A549 (cell line): ENCODE data around the gene ATM. TPM values are rescaled to one million over a fixed set of nuclear protein-coding genes. Genes with fewer than 3 reads are reported as not detected.

ENCODE experiments used
- ATAC-seq, 2 experiments: fragments of 200-7000 bp in 1 of 2; fragments of >200 bp in 1 of 2; cut with Nextera tagmentation in 1 of 2; cut with Tn5 transposase in 1 of 2; 3 replicates each; pipeline versions ENCODE4 v1.8.0 to v1.9.1; 2018 to 2020; ENCODE audit warnings: mild to moderate bottlenecking in 1 of 2, moderate library complexity in 1 of 2
- CTCF ChIA-PET: fragments of 300-600 bp; sonication (Branson Sonifier 250); formaldehyde crosslinking; extraction: SDS; loops from one replicate; lab custom pipeline; 2021; ENCODE audit warnings: antibody characterized with exemption, inconsistent platforms; lab: Yijun Ruan, JAX
- POLR2A ChIA-PET: fragments of 350-600 bp; formaldehyde crosslinking; extraction: SDS; loops from one replicate; lab custom pipeline; 2021; ENCODE audit warnings: antibody characterized with exemption, inconsistent platforms; lab: Yijun Ruan, JAX
- DNase-seq, 2 experiments: peaks; one replicate each; pipeline versions ENCODE4 v3.0.0 to v3.0.0-alpha.2; 2011 to 2016; ENCODE audit warnings: low read depth in 1 of 2, low spot score in 1 of 2
- FAIRE-seq: peaks from 2 replicates; lab custom pipeline; 2011; peaks lifted over from hg19 to GRCh38; lab: Jason Lieb, UNC
- H3K27ac ChIP-seq, 2 experiments: fragments of >200 bp; sonication (Bioruptor Twin); formaldehyde crosslinking; 3 replicates each; pipeline ENCODE4 v1.5.1; 2016 to 2017
- H3K4me1 ChIP-seq: fragments of >200 bp; sonication (Bioruptor Twin); formaldehyde crosslinking; 3 replicates; pipeline ENCODE4 v1.6.1; 2016
- H3K4me2 ChIP-seq: fragments of >200 bp; sonication (Bioruptor Twin); formaldehyde crosslinking; 3 replicates; pipeline ENCODE4 v1.6.1; 2016
- H3K4me3 ChIP-seq: fragments of >200 bp; sonication (Bioruptor Twin); formaldehyde crosslinking; 3 replicates; pipeline ENCODE4 v1.5.1; 2016
- H3K9me3 ChIP-seq: fragments of >200 bp; sonication (Bioruptor Twin); formaldehyde crosslinking; 3 replicates; pipeline ENCODE4 v1.6.1; 2016
- BHLHE40 ChIP-seq: IDR thresholded peaks from 2 replicates; pipeline ENCODE4 v1.6.1; 2012; ENCODE audit warnings: low read depth, low read length, inconsistent platforms
- CBX2 ChIP-seq: fragments of 200-600 bp; sonication (generic); IDR thresholded peaks from 2 replicates; pipeline ENCODE4 v1.6.1; 2016; ENCODE audit warnings: low read depth, mild to moderate bottlenecking, borderline replicate concordance
- CBX8 ChIP-seq: fragments of 200-600 bp; sonication (generic); IDR thresholded peaks from 2 replicates; pipeline ENCODE4 v1.6.1; 2016
- CEBPB ChIP-seq, 2 experiments: fragments of >200 bp in 1 of 2; sonication (Bioruptor Twin) in 1 of 2; formaldehyde crosslinking in 1 of 2; IDR thresholded peaks; 2 replicates each; pipeline ENCODE4 v1.6.1; 2012 to 2016
- CHD2 ChIP-seq: fragments of 150-350 bp; IDR thresholded peaks from 2 replicates; pipeline ENCODE4 v1.6.1; 2014; ENCODE audit warnings: low read length; ENCODE audit not compliant: partially characterized antibody
- CHD4 ChIP-seq: fragments of 200-600 bp; sonication (generic); IDR thresholded peaks from 2 replicates; pipeline ENCODE4 v1.6.1; 2016; ENCODE audit warnings: antibody characterized with exemption, mild to moderate bottlenecking, borderline replicate concordance
- EP300 ChIP-seq, 2 experiments: fragments of >200 bp; sonication (Bioruptor Twin); formaldehyde crosslinking; IDR thresholded peaks; 2 replicates in 1 of 2; 3 replicates in 1 of 2; pipeline ENCODE4 v1.6.1; 2016 to 2017
- FOSB ChIP-seq: fragments of 250-450 bp; sonication (Bioruptor Pico); IDR thresholded peaks from 2 replicates; pipeline ENCODE4 v1.5.0; 2020; ENCODE audit warnings: mild to moderate bottlenecking, moderate library complexity
- FOXS1 ChIP-seq: fragments of 250-450 bp; sonication (Bioruptor Pico); IDR thresholded peaks from 2 replicates; pipeline ENCODE4 v1.5.0; 2020; ENCODE audit warnings: mild to moderate bottlenecking, moderate library complexity
- HDAC2 ChIP-seq: fragments of 200-600 bp; sonication (generic); IDR thresholded peaks from 2 replicates; pipeline ENCODE4 v1.6.1; 2016
- HEYL ChIP-seq: fragments of 250-450 bp; sonication (Bioruptor Pico); IDR thresholded peaks from 2 replicates; pipeline ENCODE4 v1.8.0; 2021; ENCODE audit warnings: mild to moderate bottlenecking, moderate library complexity
- HOXB13 ChIP-seq: fragments of 250-450 bp; sonication (Bioruptor Pico); IDR thresholded peaks from 2 replicates; pipeline ENCODE4 v1.5.0; 2020; ENCODE audit warnings: low read depth, mild to moderate bottlenecking, moderate library complexity
- HOXB5 ChIP-seq: fragments of 250-450 bp; sonication (Bioruptor Pico); IDR thresholded peaks from 2 replicates; pipeline ENCODE4 v1.5.0; 2020; ENCODE audit warnings: mild to moderate bottlenecking, moderate library complexity
- MAFK ChIP-seq: fragments of 450-650 bp; IDR thresholded peaks from 2 replicates; pipeline ENCODE4 v1.6.1; 2014; ENCODE audit not compliant: partially characterized antibody
- MYC ChIP-seq: IDR thresholded peaks from 2 replicates; pipeline ENCODE4 v1.6.1; 2012; ENCODE audit warnings: mild to moderate bottlenecking, inconsistent platforms, low read length, improper control_type of control experiment, borderline replicate concordance
- RCOR1 ChIP-seq: fragments of 150-350 bp; IDR thresholded peaks from 2 replicates; pipeline ENCODE4 v1.6.1; 2014; ENCODE audit warnings: antibody characterized with exemption, low read length, low read depth
- RFX5 ChIP-seq: fragments of 450-650 bp; IDR thresholded peaks from 2 replicates; pipeline ENCODE4 v1.7.1; 2014; ENCODE audit warnings: antibody characterized with exemption, mild to moderate bottlenecking, moderate library complexity
- SREBF2 ChIP-seq: fragments of 450-650 bp; IDR thresholded peaks from 2 replicates; pipeline ENCODE4 v1.6.1; 2014; ENCODE audit warnings: mild to moderate bottlenecking, moderate library complexity
- TFCP2L1 ChIP-seq: fragments of 250-450 bp; sonication (Bioruptor Pico); IDR thresholded peaks from 2 replicates; pipeline ENCODE4 v1.5.0; 2021; ENCODE audit warnings: mild to moderate bottlenecking
- ZC3H11A ChIP-seq: fragments of 450-650 bp; IDR thresholded peaks from 2 replicates; pipeline ENCODE4 v1.6.1; 2014; ENCODE audit warnings: antibody characterized with exemption, mild to moderate bottlenecking
- WGBS: methylation state at CpG from one replicate; pipeline ENCODE4 v1.1.6; 2017; ENCODE audit errors: missing lambda C conversion rate; 5-methylcytosine and 5-hydroxymethylcytosine counted together
- polyA plus RNA-seq, 4 experiments: library from polyadenylated mRNA; depleted of rRNA in 3 of 4; stranded (reverse); fragments of >200 nt; fragmentation: RNase III in 1 of 4; extraction: RNeasy Plus Mini Kit Qiagen cat#74134 plus additional on column Dnase treatment in 1 of 4; gene quantifications; 2 replicates in 3 of 4; 3 replicates in 1 of 4; pipeline ENCODE4 v1.2.3, GENCODE V29; 2011 to 2017
- TF ChIP-seq, protein P1 (sequence below): IDR thresholded peaks from 2 replicates; pipeline ENCODE4 v1.6.1; 2012
- TF ChIP-seq, protein P2 (sequence below): fragments of >200 bp; sonication (Bioruptor Twin); formaldehyde crosslinking; IDR thresholded peaks from 2 replicates; pipeline ENCODE4 v1.6.1; 2016
- TF ChIP-seq, protein P3 (sequence below): IDR thresholded peaks from 2 replicates; pipeline ENCODE4 v1.6.1; 2012
- TF ChIP-seq, protein P4 (sequence below): fragments of 250-450 bp; sonication (Bioruptor Pico); IDR thresholded peaks from 2 replicates; pipeline ENCODE4 v1.5.0; 2021; ENCODE audit warnings: mild to moderate bottlenecking, moderate library complexity, borderline replicate concordance
- TF ChIP-seq, protein P5 (sequence below): fragments of 250-450 bp; sonication (Bioruptor Pico); IDR thresholded peaks from 2 replicates; pipeline ENCODE4 v1.5.0; 2020; ENCODE audit warnings: low read depth, mild to moderate bottlenecking, moderate library complexity

The ATM gene
- polyA plus RNA-seq, 2 of the 4 experiments (the other 2 are of a cell fraction): 15.6 to 40.4 TPM

DNA sequence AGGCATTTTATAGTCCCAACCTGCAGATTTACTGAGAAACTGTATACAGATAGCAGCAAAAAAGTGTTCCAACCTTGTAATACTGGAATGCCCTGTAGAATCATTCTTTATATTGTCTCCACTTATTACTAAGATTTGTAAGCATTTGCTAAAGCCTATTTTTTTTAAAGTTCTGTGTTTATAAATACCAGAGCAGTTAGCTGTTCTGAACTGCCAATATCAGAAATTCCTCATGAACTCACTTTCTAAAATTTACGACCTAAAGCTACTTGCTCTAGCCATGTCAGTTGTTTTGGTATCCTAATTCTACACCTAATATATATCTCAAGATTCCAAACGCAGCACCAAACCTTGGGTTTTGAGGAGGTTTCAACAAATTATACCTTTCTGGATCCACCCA, 141.3 kb downstream of the ATM start (continued):
- TF ChIP-seq, protein P1, sequence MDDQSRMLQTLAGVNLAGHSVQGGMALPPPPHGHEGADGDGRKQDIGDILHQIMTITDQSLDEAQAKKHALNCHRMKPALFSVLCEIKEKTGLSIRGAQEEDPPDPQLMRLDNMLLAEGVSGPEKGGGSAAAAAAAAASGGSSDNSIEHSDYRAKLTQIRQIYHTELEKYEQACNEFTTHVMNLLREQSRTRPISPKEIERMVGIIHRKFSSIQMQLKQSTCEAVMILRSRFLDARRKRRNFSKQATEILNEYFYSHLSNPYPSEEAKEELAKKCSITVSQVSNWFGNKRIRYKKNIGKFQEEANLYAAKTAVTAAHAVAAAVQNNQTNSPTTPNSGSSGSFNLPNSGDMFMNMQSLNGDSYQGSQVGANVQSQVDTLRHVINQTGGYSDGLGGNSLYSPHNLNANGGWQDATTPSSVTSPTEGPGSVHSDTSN: no peak
- TF ChIP-seq FOSB (CRISPR knock-in tag) (no peak), MAFK (no peak), CHD2 (no peak)

DNA sequence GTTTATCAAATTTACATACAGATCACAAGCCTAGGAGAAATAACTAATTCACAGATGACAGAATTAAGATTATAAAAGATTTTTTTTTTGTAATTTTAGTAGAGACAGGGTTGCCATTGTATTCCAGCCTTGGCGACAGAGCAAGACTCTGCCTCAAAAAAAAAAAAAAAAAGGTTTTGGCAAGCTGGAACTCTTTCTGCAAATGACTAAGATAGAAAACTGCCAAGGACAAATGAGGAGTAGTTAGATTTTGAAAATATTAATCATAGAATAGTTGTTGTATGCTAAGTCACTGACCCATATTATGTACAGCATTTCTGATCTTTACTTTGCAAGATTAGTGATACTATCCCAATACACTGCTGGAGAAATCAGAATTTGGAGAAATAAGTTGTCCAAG, 145.3 kb downstream of the ATM start:
- DNase-seq (no peak), ATAC-seq (no peak), FAIRE-seq (no peak)
- ChIA-PET CTCF (no interaction called here), POLR2A (no interaction called here)
- no peaks in the 10 kb centered on the region for H3K9me3 ChIP-seq
- WGBS: 83% methylated on average over 1 of the region's 1 CpG
- H3K27ac ChIP-seq: no peak overlapping the region
- no peak overlapping the region for H3K4me2 ChIP-seq
- TF ChIP-seq, protein P2, sequence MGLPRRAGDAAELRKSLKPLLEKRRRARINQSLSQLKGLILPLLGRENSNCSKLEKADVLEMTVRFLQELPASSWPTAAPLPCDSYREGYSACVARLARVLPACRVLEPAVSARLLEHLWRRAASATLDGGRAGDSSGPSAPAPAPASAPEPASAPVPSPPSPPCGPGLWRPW: no peak
- TF ChIP-seq TFCP2L1 (no peak), BHLHE40 (no peak), RFX5 (no peak), HOXB13 (CRISPR knock-in tag) (no peak), HDAC2 (no peak), CBX8 (no peak), HOXB5 (CRISPR knock-in tag) (no peak)
- TF ChIP-seq, protein P3, sequence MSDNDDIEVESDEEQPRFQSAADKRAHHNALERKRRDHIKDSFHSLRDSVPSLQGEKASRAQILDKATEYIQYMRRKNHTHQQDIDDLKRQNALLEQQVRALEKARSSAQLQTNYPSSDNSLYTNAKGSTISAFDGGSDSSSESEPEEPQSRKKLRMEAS: no peak
- TF ChIP-seq, protein P4, sequence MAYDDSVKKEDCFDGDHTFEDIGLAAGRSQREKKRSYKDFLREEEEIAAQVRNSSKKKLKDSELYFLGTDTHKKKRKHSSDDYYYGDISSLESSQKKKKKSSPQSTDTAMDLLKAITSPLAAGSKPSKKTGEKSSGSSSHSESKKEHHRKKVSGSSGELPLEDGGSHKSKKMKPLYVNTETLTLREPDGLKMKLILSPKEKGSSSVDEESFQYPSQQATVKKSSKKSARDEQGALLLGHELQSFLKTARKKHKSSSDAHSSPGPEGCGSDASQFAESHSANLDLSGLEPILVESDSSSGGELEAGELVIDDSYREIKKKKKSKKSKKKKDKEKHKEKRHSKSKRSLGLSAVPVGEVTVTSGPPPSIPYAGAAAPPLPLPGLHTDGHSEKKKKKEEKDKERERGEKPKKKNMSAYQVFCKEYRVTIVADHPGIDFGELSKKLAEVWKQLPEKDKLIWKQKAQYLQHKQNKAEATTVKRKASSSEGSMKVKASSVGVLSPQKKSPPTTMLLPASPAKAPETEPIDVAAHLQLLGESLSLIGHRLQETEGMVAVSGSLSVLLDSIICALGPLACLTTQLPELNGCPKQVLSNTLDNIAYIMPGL (CRISPR knock-in tag): no peak
- TF ChIP-seq, protein P5, sequence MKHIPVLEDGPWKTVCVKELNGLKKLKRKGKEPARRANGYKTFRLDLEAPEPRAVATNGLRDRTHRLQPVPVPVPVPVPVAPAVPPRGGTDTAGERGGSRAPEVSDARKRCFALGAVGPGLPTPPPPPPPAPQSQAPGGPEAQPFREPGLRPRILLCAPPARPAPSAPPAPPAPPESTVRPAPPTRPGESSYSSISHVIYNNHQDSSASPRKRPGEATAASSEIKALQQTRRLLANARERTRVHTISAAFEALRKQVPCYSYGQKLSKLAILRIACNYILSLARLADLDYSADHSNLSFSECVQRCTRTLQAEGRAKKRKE (CRISPR knock-in tag): no peak
- TF ChIP-seq, all 56 proteins: peak for 0
- Histone ChIP-seq H3K4me3 (no peak overlapping the region), H3K4me1 (no peaks in the 10 kb centered on the region)

DNA sequence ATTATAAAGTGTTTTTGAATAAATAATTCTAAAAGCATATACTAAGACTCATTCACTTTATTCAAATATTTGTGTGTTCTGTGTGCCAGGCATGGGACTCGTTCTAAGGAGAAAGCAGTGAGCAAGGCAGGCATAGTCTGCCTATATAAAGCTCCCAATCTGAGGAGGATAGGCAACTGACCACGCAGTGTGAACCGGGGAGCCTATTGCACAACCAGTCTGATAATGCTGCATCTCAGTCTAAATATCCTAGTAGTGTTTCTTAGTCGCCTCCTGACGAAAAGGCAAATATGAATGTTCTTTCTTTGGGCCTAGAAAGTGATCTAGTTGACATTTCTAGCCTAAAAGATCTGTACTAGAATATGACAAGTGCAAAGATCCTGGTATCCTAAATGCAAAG, 146.2 kb downstream of the ATM start:
- DNase-seq (no peak), FAIRE-seq (no peak), ATAC-seq (no peak)
- Histone ChIP-seq H3K4me1 (no peaks in the 10 kb centered on the region), H3K9me3 (no peaks in the 10 kb centered on the region), H3K4me3 (no peak overlapping the region), H3K4me2 (no peak overlapping the region), H3K27ac (no peak overlapping the region)
- 53% methylated on average over 5 of the region's 5 CpGs for WGBS
- ChIA-PET POLR2A (no interaction called here), CTCF (no interaction called here)
- TF ChIP-seq CEBPB (IDR thresholded peaks at IDR 0.05) (0 out of 4 replicates have a peak, but pooled peaks of 1 of the 2 experiments have one; percentile 8), BHLHE40 (no peak)

DNA sequence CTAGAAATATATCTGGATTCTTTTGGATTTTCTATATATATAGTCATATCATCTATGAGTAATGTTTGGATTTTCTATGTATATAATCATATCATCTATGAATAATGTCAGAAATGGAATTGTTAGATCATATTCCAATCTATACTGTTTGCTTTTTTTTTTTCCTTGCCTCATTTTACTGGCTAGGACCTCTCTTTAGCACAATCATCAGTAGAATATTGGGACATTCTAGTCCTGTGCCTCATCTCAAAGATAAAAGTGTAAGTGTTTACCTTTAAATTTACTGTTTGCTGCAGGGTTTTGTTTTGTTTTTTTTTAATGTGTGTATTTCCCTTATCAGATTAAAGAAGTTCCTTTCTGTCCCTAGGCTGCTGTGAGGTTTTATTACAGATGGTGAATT, 147.4 kb downstream of the ATM start:
- H3K4me1 ChIP-seq: no peaks in the 10 kb centered on the region
- CTCF ChIA-PET: no interaction called here
- H3K4me2 ChIP-seq: no peak overlapping the region
- no peak for TF ChIP-seq HEYL (CRISPR knock-in tag)
- no peak for TF ChIP-seq MYC
- TF ChIP-seq FOXS1 (CRISPR knock-in tag): no peak
- TF ChIP-seq FOSB (CRISPR knock-in tag): no peak
- no peak for TF ChIP-seq TFCP2L1
- no peak for TF ChIP-seq CHD4
- TF ChIP-seq CBX2: no peak
- TF ChIP-seq, protein P3: no peak
- no peak for TF ChIP-seq EP300 (IDR thresholded peaks at IDR 0.05)
- TF ChIP-seq, protein P1: no peak
- TF ChIP-seq RCOR1: no peak
- TF ChIP-seq SREBF2: no peak
- no peak for TF ChIP-seq MAFK
- no peak for TF ChIP-seq ZC3H11A
- H3K4me3 ChIP-seq: no peak overlapping the region
- H3K27ac ChIP-seq: no peak overlapping the region
- POLR2A ChIA-PET: no interaction called here
- no peak for ATAC-seq
- DNase-seq: no peak
- no peaks in the 10 kb centered on the region for H3K9me3 ChIP-seq
- no peak for FAIRE-seq
